PFSK-1 (cell line): ENCODE data around the gene EVC2.

Source experiments
- POLR2AphosphoS5 ChIP-seq: IDR thresholded peaks from 2 replicates; pipeline ENCODE4 v1.6.1; 2012; ENCODE audit warnings: low read depth, mild to moderate bottlenecking, control low read depth, low read length, moderate library complexity
- SIN3A ChIP-seq: IDR thresholded peaks from 2 replicates; pipeline ENCODE4 v1.6.1; 2012; ENCODE audit warnings: mild to moderate bottlenecking, low read length, moderate library complexity, borderline replicate concordance; ENCODE audit not compliant: insufficient read depth
- TF ChIP-seq, protein P1 (sequence below), 2 experiments: IDR thresholded peaks; 2 replicates each; pipeline versions ENCODE4 v1.6.1 to v1.8.0; 2011 to 2012; ENCODE audit warnings: low read depth in 2 of 2, low read length in 2 of 2, control low read depth in 1 of 2, inconsistent platforms in 1 of 2, mild to moderate bottlenecking in 1 of 2, moderate library complexity in 1 of 2; ENCODE audit not compliant: insufficient read depth in 1 of 2

DNA sequence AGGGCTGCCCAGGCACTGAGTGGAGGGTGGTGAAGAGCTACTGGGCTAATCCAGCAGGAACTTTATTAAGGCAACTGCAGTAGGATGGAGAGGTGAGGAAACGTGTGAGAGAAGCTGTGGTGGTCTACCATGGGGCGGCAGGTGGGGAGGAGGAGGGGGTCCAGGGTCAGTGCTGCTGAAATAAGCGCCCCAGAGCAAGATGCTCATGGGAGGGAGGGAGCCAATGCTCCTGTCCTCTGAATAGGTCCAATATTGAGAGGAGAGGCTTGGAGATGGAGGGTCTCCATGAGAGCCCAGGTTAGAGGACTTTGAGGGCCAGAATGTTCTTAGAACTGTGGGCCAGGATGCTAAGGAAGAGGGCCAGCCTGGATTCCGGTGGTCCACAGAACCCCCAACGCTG lies 37.9 kb upstream of the EVC2 start:
- no peak for TF ChIP-seq SIN3A
- no peak for TF ChIP-seq POLR2AphosphoS5
- TF ChIP-seq, protein P1, sequence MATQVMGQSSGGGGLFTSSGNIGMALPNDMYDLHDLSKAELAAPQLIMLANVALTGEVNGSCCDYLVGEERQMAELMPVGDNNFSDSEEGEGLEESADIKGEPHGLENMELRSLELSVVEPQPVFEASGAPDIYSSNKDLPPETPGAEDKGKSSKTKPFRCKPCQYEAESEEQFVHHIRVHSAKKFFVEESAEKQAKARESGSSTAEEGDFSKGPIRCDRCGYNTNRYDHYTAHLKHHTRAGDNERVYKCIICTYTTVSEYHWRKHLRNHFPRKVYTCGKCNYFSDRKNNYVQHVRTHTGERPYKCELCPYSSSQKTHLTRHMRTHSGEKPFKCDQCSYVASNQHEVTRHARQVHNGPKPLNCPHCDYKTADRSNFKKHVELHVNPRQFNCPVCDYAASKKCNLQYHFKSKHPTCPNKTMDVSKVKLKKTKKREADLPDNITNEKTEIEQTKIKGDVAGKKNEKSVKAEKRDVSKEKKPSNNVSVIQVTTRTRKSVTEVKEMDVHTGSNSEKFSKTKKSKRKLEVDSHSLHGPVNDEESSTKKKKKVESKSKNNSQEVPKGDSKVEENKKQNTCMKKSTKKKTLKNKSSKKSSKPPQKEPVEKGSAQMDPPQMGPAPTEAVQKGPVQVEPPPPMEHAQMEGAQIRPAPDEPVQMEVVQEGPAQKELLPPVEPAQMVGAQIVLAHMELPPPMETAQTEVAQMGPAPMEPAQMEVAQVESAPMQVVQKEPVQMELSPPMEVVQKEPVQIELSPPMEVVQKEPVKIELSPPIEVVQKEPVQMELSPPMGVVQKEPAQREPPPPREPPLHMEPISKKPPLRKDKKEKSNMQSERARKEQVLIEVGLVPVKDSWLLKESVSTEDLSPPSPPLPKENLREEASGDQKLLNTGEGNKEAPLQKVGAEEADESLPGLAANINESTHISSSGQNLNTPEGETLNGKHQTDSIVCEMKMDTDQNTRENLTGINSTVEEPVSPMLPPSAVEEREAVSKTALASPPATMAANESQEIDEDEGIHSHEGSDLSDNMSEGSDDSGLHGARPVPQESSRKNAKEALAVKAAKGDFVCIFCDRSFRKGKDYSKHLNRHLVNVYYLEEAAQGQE (IDR thresholded peaks at IDR 0.05; ENCODE audit: insufficient read depth in 1 of 2, low read depth in 2 of 2, low read length in 2 of 2) = no peak
